ENCODE results near the gene INF2. TPM values are rescaled to one million over a fixed set of nuclear protein-coding genes. Genes with fewer than 3 reads are reported as not detected.
A peak's percentile ranks its signal among the peaks of the same experiment; 100 is the strongest.

Gene INF2
- total RNA-seq, 2 donors from 2014 or later, result 50.1 to 210 TPM

- intact Hi-C loops (cut with DNase I), result no loop called here
These were observed 678 bp downstream of the INF2 start for GRCh38 chr14:104689881-104690711.

GRCh38 chr14:104690861-104691455, 1.5 kb downstream of the INF2 start:
- Histone ChIP-seq H3K27me3 (replicated peaks; ENCODE audit: insufficient read depth) (no peaks in the 10 kb centered on the region), H3K36me3 (no peaks in the 10 kb centered on the region), H3K27ac (peak overlapping the region in 1 of 2 donors; percentile 82), H3K9me3 (no peaks in the 10 kb centered on the region), H3K4me1 (replicated peaks) (peaks cover 24% of the 10 kb centered on the region), H3K4me3 (peak overlapping the region; percentile 95 to 98)
- intact Hi-C loops (cut with DNase I), result no loop called here
- TF ChIP-seq POLR2AphosphoS5 (IDR thresholded peaks at IDR 0.05) (no peak), POLR2A (IDR thresholded peaks at IDR 0.05) (no peak), CTCF (IDR thresholded peaks at IDR 0.05) (no peak)
- DNase-seq (ENCODE audit: low spot score), result no peak
- WGBS, result 75% methylated on average over 15 of the region's 16 CpGs

More at GRCh38 chr14:104689881-104690711, 678 bp downstream of the INF2 start:
- no peak for DNase-seq (ENCODE audit: low spot score)
- Histone ChIP-seq H3K36me3 (no peaks in the 10 kb centered on the region), H3K9me3 (no peaks in the 10 kb centered on the region), H3K4me1 (replicated peaks) (peaks cover 24% of the 10 kb centered on the region), H3K27ac (peak overlapping the region; percentile 80 to 82), H3K27me3 (replicated peaks; ENCODE audit: insufficient read depth) (no peaks in the 10 kb centered on the region), H3K4me3 (peak overlapping the region; percentile 95 to 98)
- no peak for TF ChIP-seq CTCF (IDR thresholded peaks at IDR 0.05)
- TF ChIP-seq POLR2A (IDR thresholded peaks at IDR 0.05), result no peak
- no peak for TF ChIP-seq POLR2AphosphoS5 (IDR thresholded peaks at IDR 0.05)
- 6% methylated on average over 42 of the region's 50 CpGs for WGBS

- TF ChIP-seq CTCF (IDR thresholded peaks at IDR 0.05), result no peak
- TF ChIP-seq POLR2AphosphoS5 (IDR thresholded peaks at IDR 0.05), result no peak
- TF ChIP-seq POLR2A (IDR thresholded peaks at IDR 0.05), result no peak
- WGBS, result 90% methylated on average over 19 of the region's 19 CpGs
- no peak overlapping the region for H3K27ac ChIP-seq
- DNase-seq (ENCODE audit: low spot score), result no peak
- intact Hi-C loops (cut with DNase I), result no loop called here
- H3K4me1 ChIP-seq (replicated peaks), result peaks cover 24% of the 10 kb centered on the region
- H3K27me3 ChIP-seq (replicated peaks; ENCODE audit: insufficient read depth), result no peaks in the 10 kb centered on the region
- no peaks in the 10 kb centered on the region for H3K9me3 ChIP-seq
- no peak overlapping the region for H3K4me3 ChIP-seq
- H3K36me3 ChIP-seq, result no peaks in the 10 kb centered on the region
These were observed 2.3 kb downstream of the INF2 start for GRCh38 chr14:104691546-104692260.

GRCh38 chr14:104692261-104692938, 3.0 kb downstream of the INF2 start:
- H3K4me1 ChIP-seq (replicated peaks), result peaks cover 24% of the 10 kb centered on the region
- H3K4me3 ChIP-seq, result no peak overlapping the region
- intact Hi-C loops (cut with DNase I), result no loop called here

More at GRCh38 chr14:104692261-104692938, 3.0 kb downstream of the INF2 start:
- 90% methylated on average over 12 of the region's 15 CpGs for WGBS
- no peak for DNase-seq (ENCODE audit: low spot score)
- Histone ChIP-seq H3K27me3 (replicated peaks; ENCODE audit: insufficient read depth) (no peaks in the 10 kb centered on the region), H3K36me3 (no peaks in the 10 kb centered on the region), H3K9me3 (no peaks in the 10 kb centered on the region), H3K27ac (no peak overlapping the region)
- TF ChIP-seq CTCF (IDR thresholded peaks at IDR 0.05) (no peak), POLR2A (IDR thresholded peaks at IDR 0.05) (no peak), POLR2AphosphoS5 (IDR thresholded peaks at IDR 0.05) (no peak)

All from prostate gland (tissue), 2 donors.